Adrenal gland (tissue), 12 donors: ENCODE measurements around the gene LRTM1. TPM values are rescaled to one million over a fixed set of nuclear protein-coding genes. Genes with fewer than 3 reads are reported as not detected.

Source experiments
- DNase-seq, 7 donors: peaks; one replicate each; pipeline ENCODE4 v3.0.0-alpha.2; 2019 to 2020
- H3K27ac ChIP-seq, 5 donors: fragments of 200-600 bp; sonication (generic) in 4 of 5; 1 replicate in 3 of 5; 2 replicates in 2 of 5; pipeline versions ENCODE4 v1.5.1 to v1.8.0; 2016 to 2020; ENCODE audit warnings: mild to moderate bottlenecking in 1 of 5
- H3K27me3 ChIP-seq: fragments of 200-600 bp; 2 replicates; pipeline ENCODE4 v1.8.0; 2021
- H3K36me3 ChIP-seq, 2 donors: fragments of 200-600 bp; replicated peaks in 1 of 2; 1 replicate in 1 of 2; 2 replicates in 1 of 2; pipeline versions ENCODE4 v1.5.1 to v1.8.0; 2018 to 2022
- H3K4me1 ChIP-seq, 2 donors: fragments of 200-600 bp; replicated peaks in 1 of 2; 1 replicate in 1 of 2; 2 replicates in 1 of 2; pipeline versions ENCODE4 v1.5.1 to v1.8.0; 2018 to 2021
- H3K4me3 ChIP-seq, 4 donors: fragments of 200-600 bp; sonication (generic) in 3 of 4; one replicate each; pipeline ENCODE4 v1.5.1; 2016 to 2018
- H3K9me3 ChIP-seq, 3 donors: fragments of 200-600 bp; sonication (generic) in 1 of 3; replicated peaks in 1 of 3; 1 replicate in 2 of 3; 2 replicates in 1 of 3; pipeline versions ENCODE4 v1.5.1 to v1.8.0; 2016 to 2021
- POLR2A ChIP-seq, 2 donors: fragments of 450-650 bp; IDR thresholded peaks; one replicate each; pipeline ENCODE4 v1.6.1; 2017; ENCODE audit warnings: antibody characterized with exemption in 2 of 2, mild to moderate bottlenecking in 2 of 2, moderate library complexity in 1 of 2
- WGBS, 4 donors: extraction: QIAGEN DNeasy Blood & Tissue Kit in 2 of 4; methylation state at CpG; one replicate each; pipeline versions ENCODE4 v1.1.5 to v1.1.7; 2013 to 2017; 5-methylcytosine and 5-hydroxymethylcytosine counted together
- intact Hi-C, 2 donors: fragments of 100-400 bp; cut with DNase I; formaldehyde crosslinking; loops; one replicate each; pipeline versions ENCODE4 v1.14.1 to v1.15.0; 2022 to 2023
- polyA plus RNA-seq, 3 donors: library from polyadenylated mRNA; stranded (reverse); fragments of 200-250 nt in 2 of 3; fragments of 350-450 nt in 1 of 3; fragmentation: Illumina TruSeq in 1 of 3; extraction: RNeasy Lipid Tissue Mini Kit (QIAGEN cat#74804) in 1 of 3; gene quantifications; one replicate each; pipeline ENCODE4 v1.2.3, GENCODE V29; 2013 to 2014
- total RNA-seq, 9 donors: library from RNA; depleted of rRNA in 4 of 9; stranded (reverse); fragments of >200 nt in 4 of 9; fragments of 120-200 nt in 1 of 9; fragmentation: NEBNext Ultra II Directional in 1 of 9; extraction: Animal tissue kit (Norgen Biotek cat#: 25700) in 1 of 9; gene quantifications; one replicate each; pipeline versions ENCODE4 v1.1.0 to v1.2.4, GENCODE V29; 2013 to 2023
- TF ChIP-seq, protein P1 (sequence below), 6 experiments: fragments of 450-650 bp in 4 of 6; fragments of 200-600 bp in 2 of 6; sonication (generic) in 1 of 6; IDR thresholded peaks; 1 replicate in 5 of 6; 2 replicates in 1 of 6; pipeline versions ENCODE4 v1.5.1 to v1.8.0; 2016 to 2021; ENCODE audit warnings: antibody characterized with exemption in 6 of 6, mild to moderate bottlenecking in 2 of 6, moderate library complexity in 1 of 6
- donor health status: healthy with polysubstance abuse.
- donor health status: Bipolar disorder and iron deficiency.
- donor health status: DM: yes; HTN: yes; CAD: no.
- donor health status: DM: no; HTN: no; CAD: no.
- donor health status: DM: no; HTN: no; CAD: no.
- donor health status: DM: yes; HTN: yes; CAD: no.

The LRTM1 gene
- total and polyA plus RNA-seq, 12 donors, result 0.16 to 0.39 TPM; not detected in 10

DNA sequence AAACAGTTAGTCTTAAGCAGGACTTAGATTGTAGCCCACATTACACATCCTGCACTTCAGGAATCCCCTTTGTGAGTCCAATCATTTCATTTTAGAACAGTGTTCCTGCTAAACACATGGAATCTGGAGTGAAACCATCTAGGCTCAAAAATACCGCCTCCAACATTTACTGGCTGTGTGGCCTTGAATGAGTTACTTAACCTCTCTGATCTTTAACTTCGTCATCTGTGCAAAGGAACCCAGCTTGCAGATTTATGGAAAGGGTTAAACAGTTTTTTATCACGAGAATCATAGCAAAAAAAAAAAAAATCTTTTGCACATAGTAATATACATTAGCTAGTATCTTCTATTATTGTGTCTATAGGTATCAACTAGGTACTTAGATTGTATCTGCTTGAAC, 8.0 kb upstream of the LRTM1 start:
- H3K27ac ChIP-seq, result no peak overlapping the region
- no peaks in the 10 kb centered on the region for H3K9me3 ChIP-seq
- H3K4me3 ChIP-seq, result no peak overlapping the region
- H3K4me1 ChIP-seq, result no peaks in the 10 kb centered on the region
- DNase-seq, result no peak
- 63 to 76% (median 71%) methylated on average over 3 of the region's 3 CpGs for WGBS, 4 donors
- TF ChIP-seq POLR2A (IDR thresholded peaks at IDR 0.05), result no peak
- TF ChIP-seq, protein P1, sequence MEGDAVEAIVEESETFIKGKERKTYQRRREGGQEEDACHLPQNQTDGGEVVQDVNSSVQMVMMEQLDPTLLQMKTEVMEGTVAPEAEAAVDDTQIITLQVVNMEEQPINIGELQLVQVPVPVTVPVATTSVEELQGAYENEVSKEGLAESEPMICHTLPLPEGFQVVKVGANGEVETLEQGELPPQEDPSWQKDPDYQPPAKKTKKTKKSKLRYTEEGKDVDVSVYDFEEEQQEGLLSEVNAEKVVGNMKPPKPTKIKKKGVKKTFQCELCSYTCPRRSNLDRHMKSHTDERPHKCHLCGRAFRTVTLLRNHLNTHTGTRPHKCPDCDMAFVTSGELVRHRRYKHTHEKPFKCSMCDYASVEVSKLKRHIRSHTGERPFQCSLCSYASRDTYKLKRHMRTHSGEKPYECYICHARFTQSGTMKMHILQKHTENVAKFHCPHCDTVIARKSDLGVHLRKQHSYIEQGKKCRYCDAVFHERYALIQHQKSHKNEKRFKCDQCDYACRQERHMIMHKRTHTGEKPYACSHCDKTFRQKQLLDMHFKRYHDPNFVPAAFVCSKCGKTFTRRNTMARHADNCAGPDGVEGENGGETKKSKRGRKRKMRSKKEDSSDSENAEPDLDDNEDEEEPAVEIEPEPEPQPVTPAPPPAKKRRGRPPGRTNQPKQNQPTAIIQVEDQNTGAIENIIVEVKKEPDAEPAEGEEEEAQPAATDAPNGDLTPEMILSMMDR (IDR thresholded peaks at IDR 0.05), result no peak
- H3K36me3 ChIP-seq, result no peaks in the 10 kb centered on the region
- intact Hi-C loops, result no loop called here
- no peaks in the 10 kb centered on the region for H3K27me3 ChIP-seq

DNA sequence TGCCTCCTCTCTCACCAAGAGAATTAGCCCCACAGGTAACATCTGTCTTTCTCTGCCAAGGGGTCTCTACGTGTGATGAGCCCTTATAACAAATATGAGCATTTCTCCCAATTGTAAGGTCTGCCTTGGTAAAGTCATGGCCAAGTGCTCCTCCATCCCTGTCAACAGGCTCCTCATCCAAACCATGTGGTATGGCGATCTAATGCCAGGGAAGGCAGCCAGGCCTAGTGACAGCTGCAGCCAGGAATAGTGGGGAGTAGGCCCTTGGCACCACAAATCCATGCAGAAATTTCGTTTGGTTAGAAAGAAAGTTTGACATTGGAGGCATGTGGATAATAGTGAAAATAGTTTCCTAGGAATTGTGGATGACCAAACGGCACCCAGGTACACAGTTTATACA, 4.7 kb upstream of the LRTM1 start:
- no peak for DNase-seq
- Histone ChIP-seq H3K4me1 (no peaks in the 10 kb centered on the region), H3K36me3 (no peaks in the 10 kb centered on the region), H3K4me3 (no peak overlapping the region), H3K9me3 (no peaks in the 10 kb centered on the region), H3K27ac (no peak overlapping the region), H3K27me3 (no peaks in the 10 kb centered on the region)
- intact Hi-C loops, result no loop called here
- 78 to 89% (median 83%) methylated on average over 4 of the region's 4 CpGs for WGBS, 4 donors
- TF ChIP-seq, protein P1 (IDR thresholded peaks at IDR 0.05), result no peak
- no peak for TF ChIP-seq POLR2A (IDR thresholded peaks at IDR 0.05)

DNA sequence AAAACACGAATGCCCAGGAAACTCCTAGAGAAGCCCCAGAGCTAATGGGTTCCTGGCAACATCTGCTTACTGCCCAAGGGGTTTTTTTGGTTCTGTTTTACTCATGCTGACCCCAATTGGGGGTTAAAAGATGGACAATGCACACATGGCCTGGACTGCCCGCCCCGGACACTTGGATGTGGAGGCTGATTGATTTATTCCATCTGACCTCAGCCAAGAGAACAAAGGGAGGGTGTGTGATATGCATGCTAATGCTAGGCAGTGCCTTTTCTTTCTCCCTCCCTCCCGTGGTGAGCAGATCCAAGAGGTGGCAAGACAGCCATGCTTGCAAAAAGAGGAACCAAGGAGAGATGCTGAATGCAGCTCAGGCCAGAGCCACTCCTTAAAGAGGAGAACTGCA, 3.3 kb upstream of the LRTM1 start:
- Histone ChIP-seq H3K36me3 (no peaks in the 10 kb centered on the region), H3K4me1 (peaks cover 0 to 4% of the 10 kb centered on the region in 2 donors), H3K27me3 (no peaks in the 10 kb centered on the region), H3K9me3 (no peaks in the 10 kb centered on the region), H3K27ac (no peak overlapping the region), H3K4me3 (no peak overlapping the region)
- no peak for DNase-seq
- intact Hi-C loops, result no loop called here
- WGBS, 4 donors, result 60 to 74% (median 73%) methylated on average over 4 of the region's 4 CpGs
- TF ChIP-seq, protein P1 (IDR thresholded peaks at IDR 0.05), result no peak
- no peak for TF ChIP-seq POLR2A (IDR thresholded peaks at IDR 0.05)

DNA sequence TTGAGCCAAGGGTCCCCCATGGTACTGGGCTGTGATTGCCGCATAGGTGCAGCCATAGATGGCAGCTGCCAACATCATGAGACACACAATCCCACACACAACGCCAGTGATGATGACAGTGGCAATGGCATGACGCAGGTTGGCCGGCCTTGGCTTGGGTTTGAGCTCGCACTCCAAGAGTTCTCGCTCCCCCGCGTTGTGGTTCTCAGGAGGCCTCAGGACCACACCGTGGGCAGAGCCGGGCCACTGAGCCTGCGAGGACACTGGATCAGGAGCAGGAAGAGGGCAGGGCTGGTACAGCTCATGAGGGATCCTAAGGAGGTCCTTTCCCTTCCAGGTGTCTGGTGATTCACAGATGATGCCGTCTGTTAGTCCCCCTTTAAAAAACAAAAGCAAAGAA, 9.3 kb downstream of the LRTM1 start:
- 95 to 97% (median 96%) methylated on average over 5 to 12 of the region's 12 CpGs for WGBS, 4 donors
- intact Hi-C loops, result no loop called here
- DNase-seq, result no peak
- TF ChIP-seq, protein P1 (IDR thresholded peaks at IDR 0.05), result no peak
- no peak for TF ChIP-seq POLR2A (IDR thresholded peaks at IDR 0.05)
- no peak overlapping the region for H3K4me3 ChIP-seq
- no peaks in the 10 kb centered on the region for H3K27me3 ChIP-seq
- H3K9me3 ChIP-seq, result no peaks in the 10 kb centered on the region
- no peaks in the 10 kb centered on the region for H3K4me1 ChIP-seq
- H3K27ac ChIP-seq, result no peak overlapping the region
- no peaks in the 10 kb centered on the region for H3K36me3 ChIP-seq
